HS-27A (cell line): ENCODE measurements around the gene TRMT11.
A peak's percentile ranks its signal among the peaks of the same experiment; 100 is the strongest.
"Not testable (repeated sequence)": the region's sequence is repeated elsewhere in the genome, so short reads cannot be mapped to it uniquely, and the experiment has no call there.

ENCODE experiments used
- DNase-seq: peaks from one replicate; pipeline ENCODE4 v3.0.0-alpha.2; 2012; ENCODE audit warnings: low read depth, missing footprints

Gene TRMT11

GRCh38 chr6:125994670-125995488, 8.5 kb downstream of the TRMT11 start:
- no peak for DNase-seq

DNA sequence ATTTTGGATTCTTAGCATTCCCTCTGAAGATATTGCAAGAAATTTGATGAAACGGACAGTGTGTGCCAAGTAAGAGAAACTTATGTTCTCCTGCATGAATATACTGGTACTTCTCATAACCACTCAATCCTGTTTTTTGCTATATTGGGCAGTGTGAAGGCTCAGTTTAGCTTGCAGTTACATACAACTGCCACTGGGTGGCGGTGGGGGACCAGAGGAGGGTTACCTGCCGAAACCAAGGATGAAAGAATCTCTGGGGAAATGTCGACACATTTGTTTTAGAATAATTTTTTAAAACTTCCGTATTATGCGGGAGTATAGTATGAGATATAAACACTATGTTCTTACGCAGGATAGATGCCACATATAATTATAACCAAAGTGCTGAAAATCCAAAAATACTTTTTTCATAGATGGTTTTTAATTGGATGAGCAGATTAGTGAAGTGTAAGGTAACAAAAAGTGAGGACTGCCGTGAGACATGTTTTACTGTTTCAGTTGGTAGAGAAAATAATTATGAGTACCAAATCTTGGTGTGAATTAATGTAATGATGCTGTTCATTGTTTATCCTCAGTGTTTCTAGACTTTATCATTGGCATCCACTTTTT, 9.7 kb downstream of the TRMT11 start:
- no peak for DNase-seq

GRCh38 chr6:126002755-126003679, 16.7 kb downstream of the TRMT11 start:
- DNase-seq: no peak

DNA sequence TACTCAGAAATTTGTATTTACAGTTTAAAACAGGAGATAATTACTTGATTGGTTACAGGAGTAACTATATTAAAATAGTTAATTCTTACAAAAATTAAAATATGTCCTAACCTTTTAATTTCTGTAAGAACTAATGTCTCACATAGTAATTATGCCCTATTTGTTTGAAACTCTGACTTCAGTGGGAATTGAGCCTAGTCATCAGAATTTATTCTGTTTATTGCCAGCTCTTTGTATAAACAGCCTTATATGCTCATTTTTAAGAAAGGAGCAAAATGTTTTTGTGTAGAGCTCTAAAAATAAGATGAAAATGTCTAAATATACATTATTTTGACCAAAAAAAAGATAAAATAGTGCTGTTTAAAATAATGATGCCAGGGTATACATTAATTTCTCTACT, 21.5 kb downstream of the TRMT11 start:
- no peak for DNase-seq

- no peak for DNase-seq
These were observed 23.7 kb downstream of the TRMT11 start for GRCh38 chr6:126010040-126010439.

DNA sequence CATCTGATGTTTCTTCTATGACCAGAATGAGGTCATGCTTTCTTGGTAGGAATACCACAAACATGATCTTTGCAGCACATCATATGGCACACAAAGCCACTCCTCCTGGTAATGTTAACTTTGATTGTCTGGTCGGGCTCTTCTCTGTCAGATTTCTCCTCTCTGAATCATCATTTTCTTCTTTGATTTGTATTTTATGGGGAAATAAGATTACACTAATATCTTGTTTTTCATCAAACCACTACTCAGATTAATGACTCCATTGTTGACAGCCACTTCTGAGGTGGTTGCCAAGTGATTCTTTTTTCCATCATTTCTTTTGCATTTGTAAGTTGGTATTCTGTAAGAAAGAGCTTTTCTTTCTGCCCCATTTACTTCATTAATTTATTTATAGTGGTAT, 29.5 kb downstream of the TRMT11 start:
- DNase-seq: no peak

- DNase-seq: no peak
These were observed 30.3 kb downstream of the TRMT11 start for GRCh38 chr6:126016591-126016990.

- DNase-seq: no peak
These were observed 31.3 kb downstream of the TRMT11 start for GRCh38 chr6:126017668-126018067.

GRCh38 chr6:126020305-126021050, 34.1 kb downstream of the TRMT11 start:
- no peak for DNase-seq

DNA sequence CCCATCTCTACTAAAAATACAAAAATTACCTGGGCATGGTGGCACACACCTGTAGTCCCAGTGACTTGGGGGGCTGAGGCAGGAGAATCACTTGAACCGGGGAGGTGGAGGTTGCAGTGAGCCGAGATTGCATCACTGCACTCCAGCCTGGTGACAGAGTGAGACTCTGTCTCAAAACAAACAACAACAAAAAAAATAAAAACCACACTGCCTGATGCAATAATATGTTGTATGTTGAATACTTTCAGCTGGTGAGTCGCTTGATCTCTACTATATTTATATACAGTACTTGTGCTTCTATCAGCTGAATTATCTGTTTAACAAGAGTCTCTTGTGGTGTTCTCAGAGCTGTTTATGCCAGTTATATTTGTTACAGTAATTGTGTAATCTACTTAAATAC, 37.1 kb downstream of the TRMT11 start:
- DNase-seq: not testable (repeated sequence)

GRCh38 chr6:126026001-126026400, 39.7 kb downstream of the TRMT11 start:
- no peak for DNase-seq

- DNase-seq: no peak
These were observed 41.3 kb downstream of the TRMT11 start for GRCh38 chr6:126027601-126028000.

- no peak for DNase-seq
These were observed 43.7 kb downstream of the TRMT11 start for GRCh38 chr6:126030045-126030444.

DNA sequence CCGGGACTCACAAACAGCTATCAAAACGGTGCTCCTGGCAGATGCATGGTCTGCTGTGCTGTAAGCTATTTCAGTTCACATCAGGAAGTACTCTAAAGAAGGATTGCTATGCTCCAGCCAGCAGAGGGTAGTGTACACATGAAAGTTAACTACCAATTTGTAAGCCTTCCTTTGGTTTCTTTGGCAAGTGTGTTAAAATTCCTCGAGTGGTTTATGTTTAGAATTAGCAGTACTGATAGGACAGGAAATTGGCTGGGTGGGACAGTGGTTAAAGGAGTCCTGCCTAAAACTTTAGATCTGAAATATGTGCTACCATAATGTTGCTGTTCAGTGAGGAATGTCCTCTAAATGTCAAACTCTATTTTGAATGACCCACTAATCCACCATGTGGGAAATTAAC, 47.4 kb downstream of the TRMT11 start:
- peak; percentile 56 for DNase-seq

GRCh38 chr6:126034656-126035055, 48.3 kb downstream of the TRMT11 start:
- no peak for DNase-seq

DNA sequence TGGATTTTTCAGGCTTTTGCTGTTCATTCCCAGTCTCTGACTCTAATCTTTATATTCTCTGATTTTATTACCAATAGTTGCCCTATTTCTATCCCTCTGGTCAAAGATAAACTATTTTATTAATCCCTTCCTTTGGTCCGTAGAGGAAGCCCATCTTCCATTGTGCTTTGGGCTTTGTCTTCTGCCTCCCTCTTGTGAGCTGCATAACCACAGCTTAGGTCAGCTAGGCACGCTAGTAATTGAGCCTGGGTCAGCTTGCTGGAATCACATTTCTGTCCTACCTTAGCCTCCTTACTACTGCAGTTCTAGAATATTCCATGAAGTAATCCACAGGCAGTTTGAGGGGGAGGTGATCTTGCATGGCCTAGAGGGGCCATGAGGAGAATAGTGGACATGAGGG, 49.4 kb downstream of the TRMT11 start:
- DNase-seq: no peak

- DNase-seq: no peak
These were observed 51.9 kb downstream of the TRMT11 start for GRCh38 chr6:126038234-126038633.

GRCh38 chr6:126039284-126039683, 52.9 kb downstream of the TRMT11 start:
- peak; percentile 51 for DNase-seq

GRCh38 chr6:126040394-126040793, 54.1 kb downstream of the TRMT11 start:
- DNase-seq: no peak

DNA sequence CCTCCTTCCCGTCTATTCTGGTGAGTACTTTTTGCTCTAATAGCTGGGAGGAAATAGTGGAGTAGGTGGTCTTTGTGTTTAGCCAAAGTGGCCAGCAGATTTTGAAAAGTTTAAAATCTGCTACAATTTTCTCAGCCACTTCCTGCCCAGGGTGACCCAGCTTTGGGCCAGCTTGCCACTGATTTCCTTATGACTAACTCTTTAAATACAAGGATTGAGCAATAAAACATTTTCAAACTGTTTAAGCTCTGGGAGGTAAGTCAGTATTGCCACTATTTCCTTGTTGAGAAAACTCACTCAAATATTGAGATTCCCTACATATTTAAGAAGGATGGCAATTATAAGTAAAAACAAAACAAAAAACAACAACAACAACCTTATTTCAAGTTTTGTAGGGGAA, 54.5 kb downstream of the TRMT11 start:
- DNase-seq: no peak

DNA sequence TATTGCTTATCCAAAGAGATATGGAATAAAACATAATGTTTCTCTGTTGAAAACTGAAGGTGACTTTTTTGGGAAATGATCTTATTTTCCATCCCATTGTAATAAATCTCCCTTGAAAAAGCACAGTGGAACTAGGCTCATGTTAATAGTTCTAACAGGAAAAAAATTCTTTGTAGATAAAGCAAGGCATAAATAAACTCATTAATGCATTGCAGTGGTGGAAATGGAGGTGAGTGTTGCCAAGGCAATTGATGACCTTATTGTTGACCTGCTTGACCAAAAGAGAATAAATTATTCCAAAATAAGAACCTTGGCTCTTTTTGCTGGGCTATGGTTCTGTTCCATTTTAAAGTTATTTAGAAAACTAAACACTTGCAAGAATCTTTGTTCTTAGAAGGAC, 55.2 kb downstream of the TRMT11 start:
- no peak for DNase-seq

GRCh38 chr6:126042001-126042419, 55.7 kb downstream of the TRMT11 start:
- DNase-seq: no peak
